ENCODE data around the gene SMAD7. TPM values are rescaled to one million over a fixed set of nuclear protein-coding genes. Genes with fewer than 3 reads are reported as not detected.
A peak's percentile ranks its signal among the peaks of the same experiment; 100 is the strongest.

Gene SMAD7
- total and polyA plus RNA-seq, 9 donors: 10.7 to 36.5 (median 13.7) TPM

GRCh38 chr18:48928787-48929186, 22.0 kb downstream of the SMAD7 start:
- no peak overlapping the region for H3K4me3 ChIP-seq
- 25 to 29% (median 27%) methylated on average over 9 of the region's 9 CpGs for WGBS, 3 donors
- H3K27me3 ChIP-seq: no peaks in the 10 kb centered on the region
- intact Hi-C loops (cut with DNase I): no loop called here
- DNase-seq: peak in 1 of 5 donors; percentile 38
- H3K36me3 ChIP-seq: no peaks in the 10 kb centered on the region
- H3K4me1 ChIP-seq (ENCODE audit: insufficient read depth): peaks cover 62% of the 10 kb centered on the region
- no peak for TF ChIP-seq POLR2A (IDR thresholded peaks at IDR 0.05)
- TF ChIP-seq EP300 (IDR thresholded peaks at IDR 0.05): no peak
- TF ChIP-seq, protein P1, sequence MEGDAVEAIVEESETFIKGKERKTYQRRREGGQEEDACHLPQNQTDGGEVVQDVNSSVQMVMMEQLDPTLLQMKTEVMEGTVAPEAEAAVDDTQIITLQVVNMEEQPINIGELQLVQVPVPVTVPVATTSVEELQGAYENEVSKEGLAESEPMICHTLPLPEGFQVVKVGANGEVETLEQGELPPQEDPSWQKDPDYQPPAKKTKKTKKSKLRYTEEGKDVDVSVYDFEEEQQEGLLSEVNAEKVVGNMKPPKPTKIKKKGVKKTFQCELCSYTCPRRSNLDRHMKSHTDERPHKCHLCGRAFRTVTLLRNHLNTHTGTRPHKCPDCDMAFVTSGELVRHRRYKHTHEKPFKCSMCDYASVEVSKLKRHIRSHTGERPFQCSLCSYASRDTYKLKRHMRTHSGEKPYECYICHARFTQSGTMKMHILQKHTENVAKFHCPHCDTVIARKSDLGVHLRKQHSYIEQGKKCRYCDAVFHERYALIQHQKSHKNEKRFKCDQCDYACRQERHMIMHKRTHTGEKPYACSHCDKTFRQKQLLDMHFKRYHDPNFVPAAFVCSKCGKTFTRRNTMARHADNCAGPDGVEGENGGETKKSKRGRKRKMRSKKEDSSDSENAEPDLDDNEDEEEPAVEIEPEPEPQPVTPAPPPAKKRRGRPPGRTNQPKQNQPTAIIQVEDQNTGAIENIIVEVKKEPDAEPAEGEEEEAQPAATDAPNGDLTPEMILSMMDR (IDR thresholded peaks at IDR 0.05): no peak
- no peaks in the 10 kb centered on the region for H3K9me3 ChIP-seq
- peak overlapping the region in 1 of 2 donors; percentile 26 for H3K27ac ChIP-seq

GRCh38 chr18:48927286-48928080, 23.3 kb downstream of the SMAD7 start:
- Histone ChIP-seq H3K4me3 (no peak overlapping the region), H3K36me3 (no peaks in the 10 kb centered on the region), H3K27me3 (no peaks in the 10 kb centered on the region), H3K9me3 (no peaks in the 10 kb centered on the region), H3K27ac (no peak overlapping the region), H3K4me1 (ENCODE audit: insufficient read depth) (peaks cover 63% of the 10 kb centered on the region)
- 75 to 80% (median 77%) methylated on average over 11 of the region's 11 CpGs for WGBS, 3 donors
- TF ChIP-seq POLR2A (IDR thresholded peaks at IDR 0.05) (no peak), EP300 (IDR thresholded peaks at IDR 0.05) (no peak)
- TF ChIP-seq, protein P1 (IDR thresholded peaks at IDR 0.05): no peak
- intact Hi-C loops (cut with DNase I): no loop called here
- no peak for DNase-seq

DNA sequence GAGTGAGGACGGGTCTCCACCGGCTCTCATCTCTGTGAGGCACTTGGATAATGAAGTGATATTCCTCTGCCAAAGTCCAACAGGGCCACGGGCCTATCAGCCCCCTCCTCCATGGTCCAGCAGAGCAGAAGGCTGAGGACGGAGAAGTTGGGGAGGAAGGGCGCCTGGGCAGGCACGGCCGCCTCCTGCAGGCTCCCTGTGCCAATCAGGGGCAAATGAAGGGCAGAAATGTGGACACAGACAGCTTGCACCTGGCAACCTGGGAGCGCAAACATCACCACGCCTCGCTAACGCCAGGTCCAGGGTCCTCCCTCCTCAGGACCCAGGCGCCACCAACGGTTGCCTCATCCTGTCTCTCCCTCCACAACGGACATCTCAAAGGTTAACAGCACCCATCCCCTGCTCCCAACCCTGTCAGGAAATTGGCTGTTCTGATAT, 24.3 kb downstream of the SMAD7 start:
- Histone ChIP-seq H3K4me1 (ENCODE audit: insufficient read depth) (peaks cover 64% of the 10 kb centered on the region), H3K36me3 (no peaks in the 10 kb centered on the region), H3K9me3 (no peaks in the 10 kb centered on the region), H3K4me3 (no peak overlapping the region), H3K27me3 (no peaks in the 10 kb centered on the region), H3K27ac (no peak overlapping the region)
- WGBS, 3 donors: 75 to 79% (median 79%) methylated on average over 14 of the region's 14 CpGs
- TF ChIP-seq POLR2A (IDR thresholded peaks at IDR 0.05): no peak
- TF ChIP-seq, protein P1 (IDR thresholded peaks at IDR 0.05): no peak
- no peak for DNase-seq
- intact Hi-C loops (cut with DNase I): no loop called here

DNA sequence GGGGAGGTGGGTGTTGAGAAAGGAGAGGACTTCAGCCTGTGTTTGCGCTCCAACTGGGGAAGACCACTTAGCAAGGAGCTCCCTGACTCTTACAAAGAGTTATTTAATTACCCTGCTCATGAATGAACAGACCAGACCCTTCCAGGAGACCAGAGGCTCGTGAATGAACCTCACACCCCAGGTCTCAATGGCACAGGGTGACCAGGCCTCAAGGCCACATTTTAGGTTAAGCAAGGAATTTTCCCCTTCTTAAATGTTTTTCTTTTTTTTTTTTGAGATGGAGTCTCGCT, 25.3 kb downstream of the SMAD7 start:
- peaks cover 61% of the 10 kb centered on the region for H3K4me1 ChIP-seq (ENCODE audit: insufficient read depth)
- H3K4me3 ChIP-seq: no peak overlapping the region
- intact Hi-C loops (cut with DNase I): no loop called here
- TF ChIP-seq EP300 (IDR thresholded peaks at IDR 0.05) (no peak), POLR2A (IDR thresholded peaks at IDR 0.05) (no peak)
- TF ChIP-seq, protein P1 (IDR thresholded peaks at IDR 0.05): no peak
- WGBS, 3 donors: 64 to 82% (median 75%) methylated on average over 3 of the region's 3 CpGs
- no peak overlapping the region for H3K27ac ChIP-seq
- H3K27me3 ChIP-seq: no peaks in the 10 kb centered on the region
- no peak for DNase-seq
- H3K9me3 ChIP-seq: no peaks in the 10 kb centered on the region
- H3K36me3 ChIP-seq: no peaks in the 10 kb centered on the region

Measured in ovary (tissue), 9 donors.